Measurements from ENCODE around the gene NUP153.
"Not testable (repeated sequence)": the region's sequence is repeated elsewhere in the genome, so short reads cannot be mapped to it uniquely, and the experiment has no call there.

The NUP153 gene

DNA sequence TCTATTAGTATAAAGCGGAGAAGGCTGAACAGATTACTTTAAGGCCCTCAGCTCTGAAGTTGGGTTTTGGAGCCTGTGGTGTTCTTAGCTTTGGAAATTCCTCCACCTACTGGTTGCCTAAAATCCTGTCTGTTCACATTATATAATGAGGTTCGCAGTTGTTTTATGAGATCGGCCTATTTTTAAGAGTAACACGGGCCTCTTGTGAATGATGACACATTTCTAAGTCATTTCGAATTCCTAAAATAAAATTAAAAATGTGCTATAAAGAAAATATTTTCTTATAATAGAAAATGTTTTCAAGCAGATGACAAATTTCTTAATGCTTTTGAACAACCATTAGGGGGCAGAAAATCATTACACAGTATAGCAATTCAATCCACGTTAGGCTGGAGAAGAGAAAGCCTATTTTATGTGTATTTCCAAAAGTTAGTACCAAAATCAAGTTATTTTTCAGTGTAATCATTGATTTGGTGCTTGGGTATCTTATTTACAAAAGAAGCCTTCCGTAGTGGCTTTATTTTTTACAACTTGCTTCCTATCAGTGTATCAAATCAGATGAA, 122.4 kb downstream of the NUP153 start:
- Histone ChIP-seq H3K36me3 (ENCODE audit: insufficient read depth) (no peaks in the 10 kb centered on the region), H3K79me2 (ENCODE audit: insufficient read depth, low read depth) (no peaks in the 10 kb centered on the region), H3K4me3 (IDR thresholded peaks at IDR 0.05; ENCODE audit: insufficient read depth, low read depth, low read length) (no peak overlapping the region), H4K20me1 (ENCODE audit: insufficient read depth) (no peaks in the 10 kb centered on the region), H2AFZ (ENCODE audit: low read depth) (no peak overlapping the region), H3K27ac (no peak overlapping the region), H3K4me2 (no peak overlapping the region; the same call in 1 of the 2 replicates), H3K27me3 (ENCODE audit: insufficient read depth, low read depth) (no peaks in the 10 kb centered on the region), H3K9ac (no peak overlapping the region), H3K4me1 (ENCODE audit: low read depth, poor library complexity, severe bottlenecking) (peaks cover 4% of the 10 kb centered on the region)
- TF ChIP-seq, protein P1, sequence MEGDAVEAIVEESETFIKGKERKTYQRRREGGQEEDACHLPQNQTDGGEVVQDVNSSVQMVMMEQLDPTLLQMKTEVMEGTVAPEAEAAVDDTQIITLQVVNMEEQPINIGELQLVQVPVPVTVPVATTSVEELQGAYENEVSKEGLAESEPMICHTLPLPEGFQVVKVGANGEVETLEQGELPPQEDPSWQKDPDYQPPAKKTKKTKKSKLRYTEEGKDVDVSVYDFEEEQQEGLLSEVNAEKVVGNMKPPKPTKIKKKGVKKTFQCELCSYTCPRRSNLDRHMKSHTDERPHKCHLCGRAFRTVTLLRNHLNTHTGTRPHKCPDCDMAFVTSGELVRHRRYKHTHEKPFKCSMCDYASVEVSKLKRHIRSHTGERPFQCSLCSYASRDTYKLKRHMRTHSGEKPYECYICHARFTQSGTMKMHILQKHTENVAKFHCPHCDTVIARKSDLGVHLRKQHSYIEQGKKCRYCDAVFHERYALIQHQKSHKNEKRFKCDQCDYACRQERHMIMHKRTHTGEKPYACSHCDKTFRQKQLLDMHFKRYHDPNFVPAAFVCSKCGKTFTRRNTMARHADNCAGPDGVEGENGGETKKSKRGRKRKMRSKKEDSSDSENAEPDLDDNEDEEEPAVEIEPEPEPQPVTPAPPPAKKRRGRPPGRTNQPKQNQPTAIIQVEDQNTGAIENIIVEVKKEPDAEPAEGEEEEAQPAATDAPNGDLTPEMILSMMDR (conservative IDR thresholded peaks at IDR 0.05; ENCODE audit: low read depth, low read length) = peak; percentile 84

GRCh38 chr6:17583811-17584210, 122.9 kb downstream of the NUP153 start:
- TF ChIP-seq, protein P1 (conservative IDR thresholded peaks at IDR 0.05; ENCODE audit: low read depth, low read length) = no peak
- Histone ChIP-seq H3K27me3 (ENCODE audit: insufficient read depth, low read depth) (no peaks in the 10 kb centered on the region), H2AFZ (ENCODE audit: low read depth) (no peak overlapping the region), H3K36me3 (ENCODE audit: insufficient read depth) (no peaks in the 10 kb centered on the region), H3K9ac (no peak overlapping the region), H3K4me1 (ENCODE audit: low read depth, poor library complexity, severe bottlenecking) (peaks cover 4% of the 10 kb centered on the region), H3K4me3 (IDR thresholded peaks at IDR 0.05; ENCODE audit: insufficient read depth, low read depth, low read length) (no peak overlapping the region), H4K20me1 (ENCODE audit: insufficient read depth) (no peaks in the 10 kb centered on the region), H3K79me2 (ENCODE audit: insufficient read depth, low read depth) (no peaks in the 10 kb centered on the region), H3K27ac (no peak overlapping the region), H3K4me2 (no peak overlapping the region)

- H3K27ac ChIP-seq; H2AFZ ChIP-seq (ENCODE audit: low read depth); H3K9ac ChIP-seq; H3K27me3 ChIP-seq (ENCODE audit: insufficient read depth, low read depth); H3K79me2 ChIP-seq (ENCODE audit: insufficient read depth, low read depth); H3K4me1 ChIP-seq (ENCODE audit: low read depth, poor library complexity, severe bottlenecking); H3K4me2 ChIP-seq; H4K20me1 ChIP-seq (ENCODE audit: insufficient read depth); H3K4me3 ChIP-seq (IDR thresholded peaks at IDR 0.05; ENCODE audit: insufficient read depth, low read depth, low read length); H3K36me3 ChIP-seq (ENCODE audit: insufficient read depth): not testable (repeated sequence)
Measured at GRCh38 chr6:17581282-17581681, 125.4 kb downstream of the NUP153 start.

GRCh38 chr6:17580518-17581048, 126.1 kb downstream of the NUP153 start:
- Histone ChIP-seq H2AFZ (ENCODE audit: low read depth) (no peak overlapping the region), H3K4me1 (ENCODE audit: low read depth, poor library complexity, severe bottlenecking) (no peaks in the 10 kb centered on the region), H3K79me2 (ENCODE audit: insufficient read depth, low read depth) (no peaks in the 10 kb centered on the region), H3K9ac (no peak overlapping the region), H4K20me1 (ENCODE audit: insufficient read depth) (no peaks in the 10 kb centered on the region), H3K4me3 (IDR thresholded peaks at IDR 0.05; ENCODE audit: insufficient read depth, low read depth, low read length) (no peak overlapping the region), H3K4me2 (no peak overlapping the region), H3K36me3 (ENCODE audit: insufficient read depth) (no peaks in the 10 kb centered on the region), H3K27ac (no peak overlapping the region), H3K27me3 (ENCODE audit: insufficient read depth, low read depth) (no peaks in the 10 kb centered on the region)
- TF ChIP-seq, protein P1 (conservative IDR thresholded peaks at IDR 0.05; ENCODE audit: low read depth, low read length) = no peak

- TF ChIP-seq, protein P1 (conservative IDR thresholded peaks at IDR 0.05; ENCODE audit: low read depth, low read length) = no peak
- no peaks in the 10 kb centered on the region for H3K79me2 ChIP-seq (ENCODE audit: insufficient read depth, low read depth)
- H3K36me3 ChIP-seq (ENCODE audit: insufficient read depth) = no peaks in the 10 kb centered on the region
- no peaks in the 10 kb centered on the region for H4K20me1 ChIP-seq (ENCODE audit: insufficient read depth)
- H3K4me1 ChIP-seq (ENCODE audit: low read depth, poor library complexity, severe bottlenecking) = no peaks in the 10 kb centered on the region
- no peak overlapping the region for H2AFZ ChIP-seq (ENCODE audit: low read depth)
- no peak overlapping the region for H3K4me3 ChIP-seq (IDR thresholded peaks at IDR 0.05; ENCODE audit: insufficient read depth, low read depth, low read length)
- H3K27ac ChIP-seq = no peak overlapping the region
- no peak overlapping the region for H3K9ac ChIP-seq
- H3K27me3 ChIP-seq (ENCODE audit: insufficient read depth, low read depth) = no peaks in the 10 kb centered on the region
- no peak overlapping the region for H3K4me2 ChIP-seq
Measured at GRCh38 chr6:17577059-17577458, 129.7 kb downstream of the NUP153 start.

All from KMS-11 (cell line).